OCI-LY7 (cell line): ENCODE results near the gene SF3A1.

ENCODE experiments used
- EZH2phosphoT487 ChIP-seq: fragments of 200-600 bp; sonication (generic); IDR thresholded peaks from 2 replicates; pipeline ENCODE4 v1.6.1; 2018; ENCODE audit warnings: low read depth, borderline replicate concordance, mild to moderate bottlenecking, mixed run types, antibody characterized with exemption, low read length, moderate library complexity, mixed read lengths
- TF ChIP-seq, protein P1 (sequence below): fragments of 200-600 bp; sonication (generic); conservative IDR thresholded peaks from 2 replicates; pipeline ENCODE4 v1.5.1; 2014; ENCODE audit warnings: mild to moderate bottlenecking, antibody characterized with exemption, low read length, moderate library complexity, mixed read lengths

DNA sequence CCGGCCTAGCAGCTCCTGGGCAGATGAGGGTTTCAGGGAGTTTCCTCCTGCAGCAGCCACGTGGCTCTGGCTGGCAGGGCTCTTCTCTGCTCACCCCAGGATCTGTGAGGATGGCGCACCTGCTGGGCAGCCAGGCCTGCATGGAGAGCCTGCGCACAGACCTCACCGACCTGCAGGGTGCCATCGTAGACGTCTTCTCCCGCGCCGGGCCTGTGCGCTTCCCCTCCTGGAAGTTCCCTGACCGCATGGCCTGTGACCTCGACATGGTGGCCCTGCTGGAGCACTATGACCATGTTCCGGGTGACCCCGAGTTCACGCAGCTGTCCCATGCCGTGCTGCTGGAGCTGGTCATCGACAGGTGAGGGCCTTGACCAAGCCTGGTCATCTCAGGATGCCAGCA, 9.2 kb upstream of the SF3A1 start:
- TF ChIP-seq, protein P1, sequence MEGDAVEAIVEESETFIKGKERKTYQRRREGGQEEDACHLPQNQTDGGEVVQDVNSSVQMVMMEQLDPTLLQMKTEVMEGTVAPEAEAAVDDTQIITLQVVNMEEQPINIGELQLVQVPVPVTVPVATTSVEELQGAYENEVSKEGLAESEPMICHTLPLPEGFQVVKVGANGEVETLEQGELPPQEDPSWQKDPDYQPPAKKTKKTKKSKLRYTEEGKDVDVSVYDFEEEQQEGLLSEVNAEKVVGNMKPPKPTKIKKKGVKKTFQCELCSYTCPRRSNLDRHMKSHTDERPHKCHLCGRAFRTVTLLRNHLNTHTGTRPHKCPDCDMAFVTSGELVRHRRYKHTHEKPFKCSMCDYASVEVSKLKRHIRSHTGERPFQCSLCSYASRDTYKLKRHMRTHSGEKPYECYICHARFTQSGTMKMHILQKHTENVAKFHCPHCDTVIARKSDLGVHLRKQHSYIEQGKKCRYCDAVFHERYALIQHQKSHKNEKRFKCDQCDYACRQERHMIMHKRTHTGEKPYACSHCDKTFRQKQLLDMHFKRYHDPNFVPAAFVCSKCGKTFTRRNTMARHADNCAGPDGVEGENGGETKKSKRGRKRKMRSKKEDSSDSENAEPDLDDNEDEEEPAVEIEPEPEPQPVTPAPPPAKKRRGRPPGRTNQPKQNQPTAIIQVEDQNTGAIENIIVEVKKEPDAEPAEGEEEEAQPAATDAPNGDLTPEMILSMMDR, result no peak
- TF ChIP-seq EZH2phosphoT487, result no peak
